Liver (tissue), 9 donors: ENCODE data around the gene WNT1. TPM values are rescaled to one million over a fixed set of nuclear protein-coding genes. Genes with fewer than 3 reads are reported as not detected.

Source experiments
- DNase-seq: peaks from one replicate; pipeline ENCODE4 v3.0.0-alpha.2; 2017; ENCODE audit warnings: low spot score
- H3K27ac ChIP-seq, 2 donors: one replicate each; pipeline ENCODE4 v1.7.0; 2013; ENCODE audit warnings: inconsistent platforms in 2 of 2, low read length in 2 of 2, control low read depth in 1 of 2, low read depth in 1 of 2, mild to moderate bottlenecking in 1 of 2
- H3K27me3 ChIP-seq, 4 donors: one replicate each; pipeline versions ENCODE4 v1.6.1 to v1.7.0; 2013; ENCODE audit warnings: low read length in 3 of 4, inconsistent platforms in 1 of 4, mild to moderate bottlenecking in 1 of 4, moderate library complexity in 1 of 4; ENCODE audit not compliant: control insufficient read depth in 4 of 4, insufficient read depth in 4 of 4
- H3K36me3 ChIP-seq, 4 donors: one replicate each; pipeline versions ENCODE4 v1.6.1 to v1.7.0; 2013; ENCODE audit warnings: low read length in 3 of 4, mild to moderate bottlenecking in 3 of 4, low read depth in 1 of 4, moderate library complexity in 1 of 4; ENCODE audit not compliant: control insufficient read depth in 4 of 4, insufficient read depth in 3 of 4
- H3K4me1 ChIP-seq, 4 donors: one replicate each; pipeline versions ENCODE4 v1.6.1 to v1.7.0; 2013; ENCODE audit warnings: low read length in 3 of 4, mild to moderate bottlenecking in 3 of 4, moderate library complexity in 1 of 4; ENCODE audit not compliant: control insufficient read depth in 4 of 4, insufficient read depth in 4 of 4
- H3K4me3 ChIP-seq, 3 donors: one replicate each; pipeline versions ENCODE4 v1.6.1 to v1.7.0; 2013; ENCODE audit warnings: low read length in 3 of 3, control low read depth in 1 of 3, low read depth in 1 of 3, mild to moderate bottlenecking in 1 of 3
- H3K9ac ChIP-seq, 2 donors: one replicate each; pipeline ENCODE4 v1.7.0; 2013; ENCODE audit warnings: low read length in 2 of 2, mild to moderate bottlenecking in 2 of 2, moderate library complexity in 2 of 2, control low read depth in 1 of 2, low read depth in 1 of 2
- H3K9me3 ChIP-seq, 4 donors: one replicate each; pipeline versions ENCODE4 v1.6.1 to v1.7.0; 2013; ENCODE audit warnings: low read length in 3 of 4; ENCODE audit not compliant: control insufficient read depth in 4 of 4
- FOXA1 ChIP-seq: IDR thresholded peaks from 2 replicates; pipeline ENCODE4 v1.6.1; 2016; ENCODE audit warnings: antibody characterized with exemption
- FOXA2 ChIP-seq: IDR thresholded peaks from 2 replicates; pipeline ENCODE4 v1.6.1; 2016; ENCODE audit warnings: antibody characterized with exemption
- GABPA ChIP-seq, 2 donors: IDR thresholded peaks in 1 of 2; conservative IDR thresholded peaks in 1 of 2; 2 replicates each; pipeline ENCODE4 v1.6.1; 2016; ENCODE audit warnings: antibody characterized with exemption in 2 of 2, mild to moderate bottlenecking in 1 of 2, moderate library complexity in 1 of 2
- HNF4A ChIP-seq, 2 donors: conservative IDR thresholded peaks; 2 replicates each; pipeline ENCODE4 v1.6.1; 2016; ENCODE audit warnings: antibody characterized with exemption in 2 of 2, mild to moderate bottlenecking in 2 of 2
- NR2F2 ChIP-seq: IDR thresholded peaks from 2 replicates; pipeline ENCODE4 v1.6.1; 2016; ENCODE audit warnings: antibody characterized with exemption
- RXRA ChIP-seq, 2 donors: IDR thresholded peaks; 2 replicates each; pipeline ENCODE4 v1.6.1; 2017 to 2018; ENCODE audit warnings: antibody characterized with exemption in 2 of 2, mild to moderate bottlenecking in 1 of 2
- SP1 ChIP-seq: IDR thresholded peaks from 2 replicates; pipeline ENCODE4 v1.6.1; 2018; ENCODE audit warnings: antibody characterized with exemption, mild to moderate bottlenecking
- TAF1 ChIP-seq: conservative IDR thresholded peaks from 2 replicates; pipeline ENCODE4 v1.6.1; 2016; ENCODE audit warnings: antibody characterized with exemption, mild to moderate bottlenecking
- YY1 ChIP-seq: IDR thresholded peaks from 2 replicates; pipeline ENCODE4 v1.6.1; 2016; ENCODE audit warnings: antibody characterized with exemption, mild to moderate bottlenecking
- WGBS: extraction: QIAGEN DNeasy Blood & Tissue Kit; methylation state at CpG from one replicate; pipeline ENCODE4 v1.1.7; 2013; 5-methylcytosine and 5-hydroxymethylcytosine counted together
- polyA plus RNA-seq, 2 donors: library from polyadenylated mRNA; stranded (reverse) in 1 of 2; unstranded in 1 of 2; fragments of 200-250 nt in 1 of 2; fragments of >200 nt in 1 of 2; fragmentation: Nextera tagmentation in 1 of 2; extraction: Ambion mirVana in 1 of 2; gene quantifications; one replicate each; pipeline versions ENCODE4 v1.2.1 to v1.2.3, GENCODE V29; 2013 to 2015
- total RNA-seq, 2 donors: library from RNA; depleted of rRNA; stranded (reverse); fragments of >200 nt; gene quantifications; one replicate each; pipeline ENCODE4 v1.2.3, GENCODE V29; 2014
- TF ChIP-seq, protein P1 (sequence below): IDR thresholded peaks from 2 replicates; pipeline ENCODE4 v1.6.1; 2016; ENCODE audit warnings: antibody characterized with exemption
- TF ChIP-seq, protein P2 (sequence below): fragments of 150-350 bp; IDR thresholded peaks from 2 replicates; pipeline ENCODE4 v1.5.1; 2017; ENCODE audit warnings: improper control_type of control experiment, low read depth, low read length; ENCODE audit not compliant: missing input control
- TF ChIP-seq, protein P3 (sequence below): IDR thresholded peaks from 2 replicates; pipeline ENCODE4 v1.6.1; 2016; ENCODE audit warnings: antibody characterized with exemption, mild to moderate bottlenecking
- TF ChIP-seq, protein P4 (sequence below): IDR thresholded peaks from 2 replicates; pipeline ENCODE4 v1.6.1; 2016; ENCODE audit warnings: antibody characterized with exemption
- TF ChIP-seq, protein P5 (sequence below): IDR thresholded peaks from 2 replicates; pipeline ENCODE4 v1.6.1; 2016; ENCODE audit warnings: antibody characterized with exemption
- donor health status: healthy.
- donor health status: healthy.
- donor health status: healthy.
- donor health status: healthy.
- donor health status: healthy.

WNT1 gene
- total and polyA plus RNA-seq, 4 donors, result not detected

DNA sequence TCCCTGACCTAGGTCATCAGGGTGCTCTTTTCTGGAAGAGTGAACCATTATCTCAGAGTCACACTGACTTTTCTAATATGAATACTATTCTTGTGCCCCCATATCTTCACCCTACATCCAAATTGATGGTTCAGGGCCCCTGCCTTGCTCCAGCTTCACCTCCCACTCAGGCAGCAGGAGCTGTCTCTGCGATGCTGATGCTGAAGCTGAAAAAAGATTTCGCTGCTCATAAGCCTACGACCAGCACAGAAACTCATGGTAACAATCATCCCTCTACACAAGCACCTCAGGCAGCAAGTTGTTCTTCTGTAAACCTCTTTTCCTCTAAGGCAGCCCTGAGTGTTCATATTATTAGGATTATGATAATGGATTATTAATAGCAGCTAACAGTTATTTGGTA is 24.1 kb upstream of the WNT1 start:
- peaks cover 0 to 3% (median 0%) of the 10 kb centered on the region in 4 donors for H3K36me3 ChIP-seq
- 97% methylated on average over 3 of the region's 3 CpGs for WGBS
- DNase-seq, result no peak
- peaks cover 0 to 22% (median 10%) of the 10 kb centered on the region in 4 donors for H3K4me1 ChIP-seq
- no peak overlapping the region for H3K4me3 ChIP-seq
- H3K9me3 ChIP-seq, result no peaks in the 10 kb centered on the region
- H3K9ac ChIP-seq, result no peak overlapping the region
- no peak overlapping the region for H3K27ac ChIP-seq
- no peaks in the 10 kb centered on the region for H3K27me3 ChIP-seq
- TF ChIP-seq, protein P1, sequence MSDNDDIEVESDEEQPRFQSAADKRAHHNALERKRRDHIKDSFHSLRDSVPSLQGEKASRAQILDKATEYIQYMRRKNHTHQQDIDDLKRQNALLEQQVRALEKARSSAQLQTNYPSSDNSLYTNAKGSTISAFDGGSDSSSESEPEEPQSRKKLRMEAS, result no peak
- no peak for TF ChIP-seq SP1
- no peak for TF ChIP-seq TAF1
- no peak for TF ChIP-seq FOXA2
- TF ChIP-seq, protein P2, sequence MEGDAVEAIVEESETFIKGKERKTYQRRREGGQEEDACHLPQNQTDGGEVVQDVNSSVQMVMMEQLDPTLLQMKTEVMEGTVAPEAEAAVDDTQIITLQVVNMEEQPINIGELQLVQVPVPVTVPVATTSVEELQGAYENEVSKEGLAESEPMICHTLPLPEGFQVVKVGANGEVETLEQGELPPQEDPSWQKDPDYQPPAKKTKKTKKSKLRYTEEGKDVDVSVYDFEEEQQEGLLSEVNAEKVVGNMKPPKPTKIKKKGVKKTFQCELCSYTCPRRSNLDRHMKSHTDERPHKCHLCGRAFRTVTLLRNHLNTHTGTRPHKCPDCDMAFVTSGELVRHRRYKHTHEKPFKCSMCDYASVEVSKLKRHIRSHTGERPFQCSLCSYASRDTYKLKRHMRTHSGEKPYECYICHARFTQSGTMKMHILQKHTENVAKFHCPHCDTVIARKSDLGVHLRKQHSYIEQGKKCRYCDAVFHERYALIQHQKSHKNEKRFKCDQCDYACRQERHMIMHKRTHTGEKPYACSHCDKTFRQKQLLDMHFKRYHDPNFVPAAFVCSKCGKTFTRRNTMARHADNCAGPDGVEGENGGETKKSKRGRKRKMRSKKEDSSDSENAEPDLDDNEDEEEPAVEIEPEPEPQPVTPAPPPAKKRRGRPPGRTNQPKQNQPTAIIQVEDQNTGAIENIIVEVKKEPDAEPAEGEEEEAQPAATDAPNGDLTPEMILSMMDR, result no peak
- no peak for TF ChIP-seq FOXA1
- TF ChIP-seq, protein P3, sequence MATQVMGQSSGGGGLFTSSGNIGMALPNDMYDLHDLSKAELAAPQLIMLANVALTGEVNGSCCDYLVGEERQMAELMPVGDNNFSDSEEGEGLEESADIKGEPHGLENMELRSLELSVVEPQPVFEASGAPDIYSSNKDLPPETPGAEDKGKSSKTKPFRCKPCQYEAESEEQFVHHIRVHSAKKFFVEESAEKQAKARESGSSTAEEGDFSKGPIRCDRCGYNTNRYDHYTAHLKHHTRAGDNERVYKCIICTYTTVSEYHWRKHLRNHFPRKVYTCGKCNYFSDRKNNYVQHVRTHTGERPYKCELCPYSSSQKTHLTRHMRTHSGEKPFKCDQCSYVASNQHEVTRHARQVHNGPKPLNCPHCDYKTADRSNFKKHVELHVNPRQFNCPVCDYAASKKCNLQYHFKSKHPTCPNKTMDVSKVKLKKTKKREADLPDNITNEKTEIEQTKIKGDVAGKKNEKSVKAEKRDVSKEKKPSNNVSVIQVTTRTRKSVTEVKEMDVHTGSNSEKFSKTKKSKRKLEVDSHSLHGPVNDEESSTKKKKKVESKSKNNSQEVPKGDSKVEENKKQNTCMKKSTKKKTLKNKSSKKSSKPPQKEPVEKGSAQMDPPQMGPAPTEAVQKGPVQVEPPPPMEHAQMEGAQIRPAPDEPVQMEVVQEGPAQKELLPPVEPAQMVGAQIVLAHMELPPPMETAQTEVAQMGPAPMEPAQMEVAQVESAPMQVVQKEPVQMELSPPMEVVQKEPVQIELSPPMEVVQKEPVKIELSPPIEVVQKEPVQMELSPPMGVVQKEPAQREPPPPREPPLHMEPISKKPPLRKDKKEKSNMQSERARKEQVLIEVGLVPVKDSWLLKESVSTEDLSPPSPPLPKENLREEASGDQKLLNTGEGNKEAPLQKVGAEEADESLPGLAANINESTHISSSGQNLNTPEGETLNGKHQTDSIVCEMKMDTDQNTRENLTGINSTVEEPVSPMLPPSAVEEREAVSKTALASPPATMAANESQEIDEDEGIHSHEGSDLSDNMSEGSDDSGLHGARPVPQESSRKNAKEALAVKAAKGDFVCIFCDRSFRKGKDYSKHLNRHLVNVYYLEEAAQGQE, result no peak
- TF ChIP-seq RXRA (IDR thresholded peaks at IDR 0.05), result no peak
- TF ChIP-seq, protein P4, sequence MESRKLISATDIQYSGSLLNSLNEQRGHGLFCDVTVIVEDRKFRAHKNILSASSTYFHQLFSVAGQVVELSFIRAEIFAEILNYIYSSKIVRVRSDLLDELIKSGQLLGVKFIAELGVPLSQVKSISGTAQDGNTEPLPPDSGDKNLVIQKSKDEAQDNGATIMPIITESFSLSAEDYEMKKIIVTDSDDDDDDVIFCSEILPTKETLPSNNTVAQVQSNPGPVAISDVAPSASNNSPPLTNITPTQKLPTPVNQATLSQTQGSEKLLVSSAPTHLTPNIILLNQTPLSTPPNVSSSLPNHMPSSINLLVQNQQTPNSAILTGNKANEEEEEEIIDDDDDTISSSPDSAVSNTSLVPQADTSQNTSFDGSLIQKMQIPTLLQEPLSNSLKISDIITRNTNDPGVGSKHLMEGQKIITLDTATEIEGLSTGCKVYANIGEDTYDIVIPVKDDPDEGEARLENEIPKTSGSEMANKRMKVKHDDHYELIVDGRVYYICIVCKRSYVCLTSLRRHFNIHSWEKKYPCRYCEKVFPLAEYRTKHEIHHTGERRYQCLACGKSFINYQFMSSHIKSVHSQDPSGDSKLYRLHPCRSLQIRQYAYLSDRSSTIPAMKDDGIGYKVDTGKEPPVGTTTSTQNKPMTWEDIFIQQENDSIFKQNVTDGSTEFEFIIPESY, result no peak
- no peak for TF ChIP-seq HNF4A (conservative IDR thresholded peaks at IDR 0.05)

DNA sequence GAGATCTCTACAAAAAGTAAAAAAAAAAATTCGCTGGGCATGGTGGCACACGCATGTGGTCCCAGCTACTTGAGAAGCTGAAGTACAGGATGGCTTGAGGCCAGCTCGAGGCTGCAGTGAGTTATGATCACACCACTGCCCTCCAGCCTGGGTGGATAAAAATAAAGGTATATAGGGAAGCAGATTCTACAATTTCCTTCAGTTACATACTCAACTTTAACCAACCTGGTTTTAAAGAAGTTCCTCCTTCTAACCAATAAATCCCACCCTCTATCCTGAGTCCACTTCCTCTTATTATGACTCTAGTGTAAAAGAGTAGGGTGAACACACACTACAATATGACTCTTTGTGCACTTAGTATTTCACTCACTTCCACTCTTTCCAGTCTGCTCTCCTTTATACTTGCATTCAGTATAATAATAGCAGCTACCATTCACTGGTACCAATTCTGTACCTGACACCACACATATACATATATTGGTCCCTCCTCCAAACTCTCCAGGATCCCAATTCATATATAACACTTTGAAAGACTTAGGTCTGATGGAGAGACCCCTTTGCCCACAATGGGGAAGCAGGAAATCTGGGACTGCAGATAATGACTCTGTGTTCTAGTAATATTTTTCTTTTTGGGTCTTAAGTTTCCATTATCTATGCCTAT is 23.2 kb upstream of the WNT1 start:
- Histone ChIP-seq H3K27ac (no peak overlapping the region), H3K27me3 (no peaks in the 10 kb centered on the region), H3K9ac (no peak overlapping the region), H3K36me3 (peaks cover 0 to 1% (median 0%) of the 10 kb centered on the region in 4 donors), H3K4me3 (no peak overlapping the region), H3K4me1 (peaks cover 0 to 22% (median 10%) of the 10 kb centered on the region in 4 donors), H3K9me3 (no peaks in the 10 kb centered on the region)
- no peak for DNase-seq
- 79% methylated on average over 3 of the region's 3 CpGs for WGBS
- TF ChIP-seq, protein P4, result no peak
- TF ChIP-seq, protein P1, result no peak
- TF ChIP-seq RXRA (IDR thresholded peaks at IDR 0.05) (no peak), FOXA1 (no peak), YY1 (no peak), GABPA (IDR thresholded peaks at IDR 0.05 in 1 of 2, conservative IDR thresholded peaks at IDR 0.05 in 1 of 2) (no peak), NR2F2 (no peak)
- TF ChIP-seq, protein P5, sequence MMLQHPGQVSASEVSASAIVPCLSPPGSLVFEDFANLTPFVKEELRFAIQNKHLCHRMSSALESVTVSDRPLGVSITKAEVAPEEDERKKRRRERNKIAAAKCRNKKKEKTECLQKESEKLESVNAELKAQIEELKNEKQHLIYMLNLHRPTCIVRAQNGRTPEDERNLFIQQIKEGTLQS, result no peak
- TF ChIP-seq, protein P2, result no peak
